Loucy (cell line): ENCODE results near the gene RBMS3.

Experiments used
- H2AFZ ChIP-seq: fragments of 200-600 bp; sonication (generic); 2 replicates; pipeline ENCODE4 v1.6.0; 2016; ENCODE audit warnings: antibody characterized with exemption, mild to moderate bottlenecking, low read length, moderate library complexity
- H3F3A ChIP-seq: fragments of 200-600 bp; 2 replicates; pipeline ENCODE4 v1.6.0; 2016; ENCODE audit warnings: antibody characterized with exemption, low read depth, mild to moderate bottlenecking
- H3K27me3 ChIP-seq: fragments of 200-600 bp; sonication (generic); 2 replicates; pipeline ENCODE4 v1.6.1; 2014; ENCODE audit warnings: low read length, mild to moderate bottlenecking; ENCODE audit not compliant: insufficient read depth, poor library complexity, severe bottlenecking
- H3K36me3 ChIP-seq: fragments of 200-600 bp; sonication (generic); 2 replicates; pipeline ENCODE4 v1.6.1; 2016; ENCODE audit warnings: low read length; ENCODE audit not compliant: insufficient read depth
- H3K4me1 ChIP-seq: fragments of 200-600 bp; sonication (generic); 2 replicates; pipeline ENCODE4 v1.5.1; 2014; ENCODE audit warnings: low read length, mild to moderate bottlenecking; ENCODE audit not compliant: insufficient read depth, poor library complexity, severe bottlenecking
- H3K4me2 ChIP-seq: fragments of 200-600 bp; sonication (generic); 2 replicates; pipeline ENCODE4 v1.6.0; 2014; ENCODE audit warnings: antibody characterized with exemption, low read length, low read depth, mild to moderate bottlenecking; ENCODE audit not compliant: poor library complexity, severe bottlenecking
- H3K4me3 ChIP-seq: fragments of 200-600 bp; sonication (generic); 2 replicates; pipeline ENCODE4 v1.5.1; 2014; ENCODE audit warnings: low read length, mild to moderate bottlenecking, mixed read lengths; ENCODE audit not compliant: poor library complexity, severe bottlenecking
- H3K79me2 ChIP-seq: fragments of 200-600 bp; sonication (generic); 2 replicates; pipeline ENCODE4 v1.6.1; 2014; ENCODE audit warnings: low read length; ENCODE audit not compliant: insufficient read depth
- H3K9ac ChIP-seq: fragments of 200-600 bp; sonication (generic); 2 replicates; pipeline ENCODE4 v1.6.0; 2014; ENCODE audit warnings: mild to moderate bottlenecking, low read depth, low read length, moderate library complexity; ENCODE audit not compliant: poor library complexity, severe bottlenecking
- H3K9me2 ChIP-seq: fragments of 200-600 bp; sonication (generic); replicated peaks from 2 replicates; pipeline ENCODE4 v1.6.1; 2016; ENCODE audit warnings: low read depth, low read length, mixed read lengths
- H3K9me3 ChIP-seq: fragments of 200-600 bp; sonication (generic); 2 replicates; pipeline ENCODE4 v1.6.1; 2014; ENCODE audit warnings: mild to moderate bottlenecking, antibody characterized with exemption, low read length, low read depth; ENCODE audit not compliant: insufficient read depth
- H4K20me1 ChIP-seq: fragments of 200-600 bp; sonication (generic); 2 replicates; pipeline ENCODE4 v1.6.0; 2014; ENCODE audit warnings: antibody characterized with exemption, low read length, mild to moderate bottlenecking; ENCODE audit not compliant: insufficient read depth, poor library complexity, severe bottlenecking
- EZH2phosphoT487 ChIP-seq: fragments of 200-600 bp; IDR thresholded peaks from 2 replicates; pipeline ENCODE4 v1.6.1; 2018; ENCODE audit warnings: antibody characterized with exemption, mild to moderate bottlenecking, moderate library complexity, borderline replicate concordance
- TF ChIP-seq, protein P1 (sequence below): fragments of 200-600 bp; sonication (generic); conservative IDR thresholded peaks from 2 replicates; pipeline ENCODE4 v1.5.1; 2014; ENCODE audit warnings: mild to moderate bottlenecking, antibody characterized with exemption, low read length

RBMS3 gene

DNA sequence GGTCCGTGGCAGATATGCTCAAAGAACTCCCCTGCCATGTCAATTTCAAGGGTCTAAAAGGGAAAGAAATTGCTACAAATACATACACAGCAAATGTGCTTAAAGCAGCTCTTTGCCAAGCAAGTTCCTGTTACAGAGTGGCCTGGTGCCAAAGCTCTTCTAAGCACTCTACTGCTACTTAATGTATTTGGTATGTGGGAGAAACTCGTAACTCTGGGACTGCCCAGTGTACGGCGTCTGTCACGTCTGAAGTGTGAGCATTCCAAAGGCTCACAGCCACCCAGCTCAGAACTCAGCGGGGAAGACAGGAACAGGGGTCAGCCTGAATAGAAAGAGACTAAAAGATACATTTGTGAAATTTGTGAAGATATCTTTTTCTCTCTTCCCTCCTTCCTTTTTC is 54.6 kb downstream of the RBMS3 start:
- H3F3A ChIP-seq = no peaks in the 10 kb centered on the region
- no peak overlapping the region for H2AFZ ChIP-seq
- no peak overlapping the region for H3K4me3 ChIP-seq
- no peaks in the 10 kb centered on the region for H3K27me3 ChIP-seq
- H3K9ac ChIP-seq = no peak overlapping the region
- no peaks in the 10 kb centered on the region for H3K9me2 ChIP-seq
- TF ChIP-seq, protein P1, sequence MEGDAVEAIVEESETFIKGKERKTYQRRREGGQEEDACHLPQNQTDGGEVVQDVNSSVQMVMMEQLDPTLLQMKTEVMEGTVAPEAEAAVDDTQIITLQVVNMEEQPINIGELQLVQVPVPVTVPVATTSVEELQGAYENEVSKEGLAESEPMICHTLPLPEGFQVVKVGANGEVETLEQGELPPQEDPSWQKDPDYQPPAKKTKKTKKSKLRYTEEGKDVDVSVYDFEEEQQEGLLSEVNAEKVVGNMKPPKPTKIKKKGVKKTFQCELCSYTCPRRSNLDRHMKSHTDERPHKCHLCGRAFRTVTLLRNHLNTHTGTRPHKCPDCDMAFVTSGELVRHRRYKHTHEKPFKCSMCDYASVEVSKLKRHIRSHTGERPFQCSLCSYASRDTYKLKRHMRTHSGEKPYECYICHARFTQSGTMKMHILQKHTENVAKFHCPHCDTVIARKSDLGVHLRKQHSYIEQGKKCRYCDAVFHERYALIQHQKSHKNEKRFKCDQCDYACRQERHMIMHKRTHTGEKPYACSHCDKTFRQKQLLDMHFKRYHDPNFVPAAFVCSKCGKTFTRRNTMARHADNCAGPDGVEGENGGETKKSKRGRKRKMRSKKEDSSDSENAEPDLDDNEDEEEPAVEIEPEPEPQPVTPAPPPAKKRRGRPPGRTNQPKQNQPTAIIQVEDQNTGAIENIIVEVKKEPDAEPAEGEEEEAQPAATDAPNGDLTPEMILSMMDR = no peak
- TF ChIP-seq EZH2phosphoT487 = no peak
- H3K79me2 ChIP-seq = no peaks in the 10 kb centered on the region
- no peaks in the 10 kb centered on the region for H3K9me3 ChIP-seq
- H3K4me2 ChIP-seq = no peak overlapping the region
- H3K36me3 ChIP-seq = no peaks in the 10 kb centered on the region
- H4K20me1 ChIP-seq = no peaks in the 10 kb centered on the region
- no peaks in the 10 kb centered on the region for H3K4me1 ChIP-seq

DNA sequence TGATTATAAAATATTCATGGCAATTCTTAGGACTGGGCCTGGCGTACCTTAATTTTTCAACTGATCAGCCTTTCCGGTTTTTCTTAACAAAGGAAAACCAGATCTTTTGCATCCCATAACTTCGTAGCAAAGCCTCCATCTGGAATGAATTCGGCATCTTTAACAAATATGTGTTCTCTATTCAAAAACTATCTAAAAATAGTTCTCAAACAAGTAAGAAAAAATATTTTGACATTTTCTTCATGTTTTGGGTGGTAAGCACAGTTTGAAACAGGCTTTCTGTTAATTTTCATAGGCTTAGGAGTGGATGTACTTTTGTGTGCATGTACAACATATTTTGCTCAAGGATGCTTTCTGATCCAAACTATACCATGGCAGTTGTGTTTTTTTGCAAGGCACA is 55.1 kb downstream of the RBMS3 start:
- Histone ChIP-seq H3K9ac (no peak overlapping the region), H3K4me1 (no peaks in the 10 kb centered on the region), H2AFZ (no peak overlapping the region), H3K9me3 (no peaks in the 10 kb centered on the region), H3K79me2 (no peaks in the 10 kb centered on the region), H3K36me3 (no peaks in the 10 kb centered on the region), H3K9me2 (no peaks in the 10 kb centered on the region), H3K4me2 (no peak overlapping the region), H3F3A (no peaks in the 10 kb centered on the region), H3K4me3 (no peak overlapping the region), H3K27me3 (no peaks in the 10 kb centered on the region), H4K20me1 (no peaks in the 10 kb centered on the region)
- no peak for TF ChIP-seq EZH2phosphoT487
- TF ChIP-seq, protein P1 = no peak

DNA sequence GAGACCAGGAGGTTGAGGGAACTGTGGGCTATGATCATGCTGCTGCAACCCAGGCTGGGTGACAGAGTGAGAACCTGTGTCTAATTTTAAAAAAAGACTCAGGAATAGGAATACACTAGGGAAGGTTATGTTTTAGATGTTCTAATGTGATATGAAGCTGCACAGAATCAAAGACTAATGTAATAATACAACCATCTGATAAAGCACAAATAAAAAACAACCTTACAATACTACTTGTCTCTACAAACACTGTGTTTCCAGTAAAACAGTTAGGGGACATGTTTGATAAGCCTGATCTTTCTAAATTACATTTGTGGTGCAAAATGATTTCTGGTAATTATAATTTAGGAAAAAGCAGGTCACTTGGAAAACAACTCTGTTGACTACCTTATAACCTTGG is 56.7 kb downstream of the RBMS3 start:
- Histone ChIP-seq H3F3A (no peaks in the 10 kb centered on the region), H3K27me3 (no peaks in the 10 kb centered on the region), H2AFZ (no peak overlapping the region), H3K79me2 (no peaks in the 10 kb centered on the region), H3K4me2 (no peak overlapping the region), H3K9ac (no peak overlapping the region), H3K9me3 (no peaks in the 10 kb centered on the region), H4K20me1 (no peaks in the 10 kb centered on the region), H3K4me1 (no peaks in the 10 kb centered on the region), H3K9me2 (no peaks in the 10 kb centered on the region), H3K4me3 (no peak overlapping the region), H3K36me3 (no peaks in the 10 kb centered on the region)
- TF ChIP-seq EZH2phosphoT487 = no peak
- TF ChIP-seq, protein P1 = no peak
